LNCAP (cell line): ENCODE results near the gene RNF224.

Source experiments
- TF ChIP-seq, protein P1 (sequence below): fragments of 450-650 bp; IDR thresholded peaks from 2 replicates; pipeline ENCODE4 v1.5.1; 2017; ENCODE audit warnings: mild to moderate bottlenecking

Gene RNF224

DNA sequence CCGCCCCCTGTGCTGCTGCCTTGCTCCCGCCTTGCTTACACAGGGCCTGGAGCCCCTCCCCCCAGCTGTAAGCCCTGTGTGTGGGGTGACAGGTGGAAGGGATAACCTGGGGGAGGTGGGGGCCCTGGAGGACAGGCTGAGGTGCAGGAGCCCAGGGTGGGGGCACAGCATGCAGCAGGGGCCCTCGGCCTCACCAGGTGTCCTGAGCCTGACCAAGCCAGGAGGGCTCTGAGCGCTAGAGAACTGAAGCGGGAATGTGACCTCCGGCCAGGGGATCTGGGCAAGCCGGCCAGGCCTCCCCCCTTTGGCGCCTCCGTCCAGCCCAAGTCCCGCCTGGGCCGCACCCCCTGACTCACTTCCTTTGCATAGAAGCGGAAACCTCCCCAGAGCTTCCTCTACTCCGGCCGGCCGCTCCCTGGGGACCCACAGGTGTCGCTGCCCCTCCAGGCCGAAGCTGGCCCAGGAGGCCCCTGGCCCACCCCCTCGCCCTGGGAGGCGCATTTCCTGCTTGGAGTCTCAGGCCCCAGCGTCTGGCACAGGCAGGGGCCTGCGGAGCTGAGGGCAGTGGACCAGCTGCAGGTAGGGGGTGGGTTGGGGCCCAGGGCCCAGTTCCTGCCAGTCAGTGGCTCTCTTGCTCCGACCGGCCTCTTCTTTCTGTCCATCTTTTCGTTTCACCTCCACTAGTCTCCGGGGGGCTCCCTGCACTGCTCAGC, 50.2 kb downstream of the RNF224 start, which contains the start of gene TOR4A:
TOR4A (plus strand) TSS at position 398 of the 713 bp plus-strand sequence. CDS start 964 bp downstream, outside the sequence.
- TF ChIP-seq, protein P1, sequence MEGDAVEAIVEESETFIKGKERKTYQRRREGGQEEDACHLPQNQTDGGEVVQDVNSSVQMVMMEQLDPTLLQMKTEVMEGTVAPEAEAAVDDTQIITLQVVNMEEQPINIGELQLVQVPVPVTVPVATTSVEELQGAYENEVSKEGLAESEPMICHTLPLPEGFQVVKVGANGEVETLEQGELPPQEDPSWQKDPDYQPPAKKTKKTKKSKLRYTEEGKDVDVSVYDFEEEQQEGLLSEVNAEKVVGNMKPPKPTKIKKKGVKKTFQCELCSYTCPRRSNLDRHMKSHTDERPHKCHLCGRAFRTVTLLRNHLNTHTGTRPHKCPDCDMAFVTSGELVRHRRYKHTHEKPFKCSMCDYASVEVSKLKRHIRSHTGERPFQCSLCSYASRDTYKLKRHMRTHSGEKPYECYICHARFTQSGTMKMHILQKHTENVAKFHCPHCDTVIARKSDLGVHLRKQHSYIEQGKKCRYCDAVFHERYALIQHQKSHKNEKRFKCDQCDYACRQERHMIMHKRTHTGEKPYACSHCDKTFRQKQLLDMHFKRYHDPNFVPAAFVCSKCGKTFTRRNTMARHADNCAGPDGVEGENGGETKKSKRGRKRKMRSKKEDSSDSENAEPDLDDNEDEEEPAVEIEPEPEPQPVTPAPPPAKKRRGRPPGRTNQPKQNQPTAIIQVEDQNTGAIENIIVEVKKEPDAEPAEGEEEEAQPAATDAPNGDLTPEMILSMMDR: no peak

- TF ChIP-seq, protein P1: no peak
Observed at GRCh38 chr9:137278061-137278701, 50.9 kb downstream of the RNF224 start.
